GM19193 (cell line): Measurements from ENCODE around the gene HIBCH.

ENCODE experiments used
- POLR2A ChIP-seq: IDR thresholded peaks from 4 replicates; pipeline ENCODE4 v1.6.1; 2011; ENCODE audit not compliant: insufficient read depth, insufficient read length; ENCODE audit errors: extremely low read depth

The HIBCH gene

GRCh38 chr2:190280565-190281350, 38.9 kb downstream of the HIBCH start:
- TF ChIP-seq POLR2A = no peak

- TF ChIP-seq POLR2A = no peak
These were observed 42.2 kb downstream of the HIBCH start for GRCh38 chr2:190277234-190278112.

- no peak for TF ChIP-seq POLR2A
These were observed 47.2 kb downstream of the HIBCH start for GRCh38 chr2:190272457-190272842.

GRCh38 chr2:190271783-190272456, 47.7 kb downstream of the HIBCH start:
- TF ChIP-seq POLR2A = no peak

GRCh38 chr2:190270298-190270697, 49.3 kb downstream of the HIBCH start:
- no peak for TF ChIP-seq POLR2A

- no peak for TF ChIP-seq POLR2A
These were observed 52.3 kb downstream of the HIBCH start for GRCh38 chr2:190267302-190267701.

- no peak for TF ChIP-seq POLR2A
These were observed 53.3 kb downstream of the HIBCH start for GRCh38 chr2:190266314-190266713.

GRCh38 chr2:190261851-190262250, 57.8 kb downstream of the HIBCH start:
- TF ChIP-seq POLR2A = no peak

GRCh38 chr2:190256087-190256486, 63.5 kb downstream of the HIBCH start:
- TF ChIP-seq POLR2A = no peak

- TF ChIP-seq POLR2A = no peak
These were observed 64.0 kb downstream of the HIBCH start for GRCh38 chr2:190255676-190256075.

- TF ChIP-seq POLR2A = no peak
These were observed 65.4 kb downstream of the HIBCH start for GRCh38 chr2:190254063-190254850.

- no peak for TF ChIP-seq POLR2A
These were observed 69.2 kb downstream of the HIBCH start for GRCh38 chr2:190250421-190250820.

- TF ChIP-seq POLR2A = no peak
These were observed 84.0 kb downstream of the HIBCH start for GRCh38 chr2:190235551-190236075.

- TF ChIP-seq POLR2A = no peak
These were observed 84.5 kb downstream of the HIBCH start for GRCh38 chr2:190235101-190235500.

- TF ChIP-seq POLR2A = no peak
These were observed 98.2 kb downstream of the HIBCH start for GRCh38 chr2:190221429-190221828.

GRCh38 chr2:190219186-190219585, 100.4 kb downstream of the HIBCH start:
- TF ChIP-seq POLR2A = no peak
